HG02840 (cell line): ENCODE results near the gene HOXB7.

ENCODE experiments used
- ATAC-seq: cut with Tn5 transposase; IDR thresholded peaks from one replicate; pipeline ENCODE4 v1.9.1; 2021; ENCODE audit warnings: mild to moderate bottlenecking, moderate library complexity, moderate number of reproducible peaks; ENCODE audit not compliant: unreplicated experiment, low FRiP score

HOXB7 gene

DNA sequence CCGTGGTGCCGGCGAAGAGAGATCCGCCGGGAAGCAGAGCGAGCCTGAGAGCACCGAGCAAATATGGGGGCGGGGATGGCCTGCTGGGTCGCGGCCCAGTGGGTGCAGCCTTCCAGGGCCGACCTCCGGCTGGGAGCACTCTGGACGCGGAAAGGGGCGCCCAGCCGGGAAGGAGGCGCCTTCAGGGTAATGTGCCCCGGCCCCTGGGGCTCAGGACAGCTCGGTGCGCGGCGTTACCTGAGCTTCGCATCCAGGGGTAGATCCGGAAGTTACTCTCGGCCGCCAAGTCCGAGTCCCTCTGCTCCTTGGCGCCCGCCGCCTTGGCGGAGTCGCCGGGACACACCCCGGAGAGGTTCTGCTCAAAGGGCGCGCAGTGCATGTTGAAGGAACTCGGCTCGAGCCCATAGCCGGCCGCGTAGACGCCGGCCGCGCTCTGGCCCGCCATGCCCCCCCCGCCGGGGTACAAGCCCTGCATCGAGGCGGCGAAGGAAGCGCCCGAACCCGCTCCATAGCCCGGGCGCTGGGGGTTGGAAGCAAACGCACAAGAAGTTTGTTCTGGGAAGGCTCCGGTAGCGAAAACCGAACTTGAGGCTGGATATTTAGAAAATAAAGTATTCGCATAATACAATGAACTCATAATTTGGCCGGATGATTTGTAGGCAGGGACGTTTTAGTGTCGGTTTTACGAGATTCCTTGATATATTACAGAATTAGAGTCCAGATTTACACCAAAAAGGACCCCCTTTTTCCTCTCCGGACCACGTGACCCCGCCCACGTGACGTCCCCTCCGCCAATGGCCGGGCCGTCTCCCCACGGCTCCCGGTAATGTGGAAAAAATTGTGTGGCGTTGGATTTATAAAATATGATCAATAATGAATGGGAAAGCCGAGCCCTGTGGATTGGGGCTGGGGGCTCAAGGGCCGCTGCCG is at the start of gene HOXB7:
TSS of gene HOXB7 (minus strand) at position 736 of the 930 bp plus-strand sequence. CDS start at position 637, 99 bp downstream.
- ATAC-seq, result no peak

DNA sequence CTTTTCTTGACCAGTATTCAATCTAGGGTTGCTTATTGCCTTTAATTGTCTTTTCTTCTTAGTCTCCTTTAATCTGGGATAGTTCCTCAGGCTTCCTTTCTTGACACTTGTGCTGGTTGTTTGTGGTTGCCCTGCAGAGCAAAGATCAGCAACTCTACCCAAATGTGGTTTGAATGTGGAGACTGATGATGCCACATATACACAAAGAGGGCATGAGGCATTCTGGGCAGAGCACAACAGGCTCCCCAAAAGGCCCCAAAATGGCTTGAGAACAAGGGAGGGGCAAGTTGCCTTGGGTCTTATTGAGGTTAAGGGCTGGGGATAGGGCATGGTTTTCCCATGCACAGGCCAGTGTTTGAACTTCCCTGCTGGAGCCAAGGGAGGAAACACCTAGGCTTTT is 45.1 kb upstream of the HOXB7 start:
- no peak for ATAC-seq

DNA sequence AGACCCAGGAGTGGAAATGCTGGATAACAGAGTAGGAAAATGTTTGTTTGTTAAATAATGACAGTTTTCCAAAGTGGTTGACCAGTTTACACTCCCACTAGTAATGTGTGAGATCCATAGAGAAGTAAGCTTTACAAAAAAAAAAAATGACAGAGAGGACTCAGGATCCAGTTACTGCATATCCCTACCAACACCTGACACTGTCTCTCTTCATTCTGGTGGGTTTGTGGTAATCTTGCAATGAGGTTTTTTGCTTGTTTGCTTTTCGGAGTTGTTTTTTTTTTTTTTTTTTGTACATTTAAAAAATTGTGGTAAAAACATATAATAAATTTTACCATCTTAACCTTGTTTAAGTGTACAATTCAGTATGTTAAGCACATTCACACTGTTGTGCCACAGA is 38.9 kb upstream of the HOXB7 start:
- no peak for ATAC-seq

DNA sequence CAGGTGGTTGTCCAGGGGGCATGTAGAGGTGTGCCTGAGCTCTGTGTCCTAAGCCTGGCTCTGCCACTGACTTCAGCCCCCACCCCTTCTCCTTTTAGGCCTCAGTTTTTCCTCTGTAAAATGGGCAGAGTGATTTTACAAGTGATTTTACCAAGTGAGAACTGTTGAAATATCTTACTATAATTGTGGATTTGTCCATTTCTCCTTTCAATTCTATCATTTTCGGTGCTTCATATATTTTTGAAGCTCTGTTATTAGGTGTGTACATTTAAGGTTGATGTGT is 37.1 kb upstream of the HOXB7 start:
- ATAC-seq, result no peak

DNA sequence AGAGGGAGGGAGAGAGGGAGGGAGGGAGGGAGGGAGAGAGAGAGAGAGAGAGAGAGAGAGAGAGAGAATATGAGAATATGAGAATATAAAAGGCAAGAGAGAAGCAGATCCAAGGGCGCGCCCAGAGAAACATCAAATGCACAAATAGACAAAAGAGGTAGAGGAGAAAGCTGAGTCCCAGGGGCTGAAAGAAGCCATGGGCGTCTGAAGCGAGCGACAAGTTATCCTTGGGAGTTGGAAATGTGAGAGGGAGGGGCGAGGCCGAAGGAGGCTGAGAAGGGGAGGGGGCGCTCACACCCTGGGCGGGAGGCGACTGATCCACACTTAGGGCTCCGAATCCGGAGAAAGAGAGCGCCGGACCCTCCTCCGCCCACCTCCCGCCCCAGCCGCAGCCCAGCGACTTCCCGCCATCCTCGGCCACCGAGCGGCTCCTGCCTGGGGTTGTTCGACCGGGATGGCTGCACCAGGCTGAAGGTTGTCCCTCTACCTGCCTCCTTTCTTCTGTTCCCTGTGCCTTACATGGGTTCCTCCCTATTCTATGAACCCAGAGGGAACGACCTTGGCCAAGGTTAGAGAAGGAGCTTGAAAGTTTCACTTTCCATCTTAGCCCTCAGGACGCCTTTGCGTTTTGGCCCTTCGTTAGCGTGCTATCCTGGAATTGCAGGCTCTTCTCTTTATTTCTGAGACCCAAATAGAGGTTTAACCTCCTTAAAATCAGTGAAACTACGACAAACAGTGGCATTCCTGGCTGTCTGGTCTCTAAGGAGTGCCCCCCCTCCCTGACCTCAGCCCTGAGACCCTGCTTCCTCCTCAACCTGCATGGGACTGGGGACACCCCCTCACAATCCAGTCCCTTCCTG is 36.5 kb upstream of the HOXB7 start:
- no peak for ATAC-seq

DNA sequence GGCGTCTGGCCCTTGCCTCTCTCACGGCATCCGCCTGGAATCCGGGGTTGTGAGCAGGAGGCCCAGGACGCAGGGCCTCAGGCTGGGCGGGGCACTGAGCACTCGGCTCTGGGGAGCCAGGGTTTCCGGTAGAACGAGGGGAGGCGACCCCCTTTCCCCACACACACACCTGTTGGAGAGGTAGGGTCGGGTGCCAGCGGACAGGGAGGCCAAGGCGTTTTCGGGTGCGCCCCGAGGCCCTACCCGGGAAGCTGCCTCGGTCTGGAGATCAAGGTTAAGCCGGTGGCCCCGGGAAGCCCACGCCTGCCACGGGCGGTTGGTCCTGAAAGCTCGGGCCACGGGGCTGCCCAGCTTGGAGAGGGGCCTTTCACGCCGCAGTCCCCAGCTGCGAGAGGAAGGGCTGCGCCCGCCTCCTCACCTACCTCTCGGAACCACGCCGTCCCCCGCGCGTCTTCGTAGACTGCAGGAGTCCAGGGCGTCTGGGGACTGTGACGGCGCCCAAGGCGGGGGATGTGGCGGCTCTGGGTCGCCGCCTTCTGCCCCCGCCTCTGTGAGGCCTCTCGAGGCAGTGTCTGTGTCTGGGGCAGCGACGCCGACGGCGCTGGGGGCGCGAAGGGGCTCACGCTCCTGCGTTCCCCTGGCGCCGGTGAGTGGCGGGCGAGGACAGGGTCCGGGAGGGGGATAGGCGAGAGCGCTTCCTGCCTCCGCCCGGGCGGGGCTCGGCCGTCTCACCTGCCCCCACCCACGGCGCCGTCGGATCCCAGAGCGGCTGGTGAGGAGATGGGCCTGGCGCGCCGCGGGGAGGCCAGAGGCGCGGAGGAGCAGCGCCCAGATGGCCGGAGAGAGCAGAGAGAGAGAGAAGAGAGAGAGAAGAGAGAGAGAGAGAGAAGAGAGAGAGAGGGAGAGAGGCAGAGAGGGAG is 35.6 kb upstream of the HOXB7 start:
- ATAC-seq, result no peak

DNA sequence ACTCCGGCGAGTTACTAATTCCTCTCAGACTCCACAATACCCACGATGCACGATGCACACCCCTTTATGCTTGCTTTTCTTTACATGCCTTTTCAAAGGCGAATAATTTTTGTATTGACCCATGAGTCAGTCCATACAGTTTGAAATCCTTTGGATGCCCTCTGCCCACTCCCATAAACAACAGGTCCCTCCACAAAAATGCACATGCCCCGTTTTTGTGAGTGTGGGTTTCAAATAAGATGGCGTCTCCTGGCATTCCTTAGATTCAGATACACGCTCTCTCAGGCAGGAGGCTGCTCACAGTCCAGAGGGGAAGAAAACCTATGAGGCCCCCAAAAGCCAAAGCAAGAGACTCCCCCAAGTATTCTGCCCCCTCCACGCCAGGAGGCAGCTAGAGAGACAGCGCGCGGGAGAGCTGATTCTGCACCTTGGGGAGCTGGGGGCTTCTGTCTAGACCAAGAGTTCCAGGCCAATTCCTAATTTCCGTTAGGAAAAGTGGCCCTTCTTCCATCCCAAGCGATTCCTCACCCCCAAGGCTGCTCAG is 34.9 kb upstream of the HOXB7 start:
- ATAC-seq, result no peak

DNA sequence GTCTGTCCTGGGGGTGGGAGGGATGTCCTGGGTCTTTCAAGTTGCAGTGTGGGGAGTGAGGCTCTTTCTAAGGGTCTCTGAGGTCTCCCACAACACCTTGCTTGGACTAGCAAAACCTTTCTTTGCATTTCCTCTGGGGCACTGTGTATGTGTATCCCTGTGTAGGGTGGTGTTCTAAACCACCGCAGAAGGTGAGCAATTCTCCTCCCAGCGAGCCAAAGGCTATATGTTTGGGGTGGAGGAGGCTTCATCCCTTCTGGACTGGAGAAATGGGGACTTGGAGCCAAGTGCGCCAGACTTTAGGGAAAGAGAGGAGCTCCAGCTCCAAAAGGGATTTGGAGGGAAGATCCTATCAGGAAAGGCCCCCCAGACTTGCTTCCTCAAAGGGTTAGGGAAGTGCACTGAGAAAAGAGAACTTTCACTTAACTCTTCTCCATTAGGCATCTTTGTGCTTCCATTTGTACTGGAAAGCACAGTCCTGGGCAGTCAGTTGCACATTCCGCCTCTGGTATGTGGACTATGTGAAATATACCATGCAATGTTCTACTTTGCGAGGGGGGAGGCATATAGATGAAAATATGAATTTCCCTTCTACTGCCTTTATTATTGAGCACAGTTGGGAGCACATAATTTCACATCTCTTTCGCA is 34.2 kb upstream of the HOXB7 start:
- no peak for ATAC-seq

DNA sequence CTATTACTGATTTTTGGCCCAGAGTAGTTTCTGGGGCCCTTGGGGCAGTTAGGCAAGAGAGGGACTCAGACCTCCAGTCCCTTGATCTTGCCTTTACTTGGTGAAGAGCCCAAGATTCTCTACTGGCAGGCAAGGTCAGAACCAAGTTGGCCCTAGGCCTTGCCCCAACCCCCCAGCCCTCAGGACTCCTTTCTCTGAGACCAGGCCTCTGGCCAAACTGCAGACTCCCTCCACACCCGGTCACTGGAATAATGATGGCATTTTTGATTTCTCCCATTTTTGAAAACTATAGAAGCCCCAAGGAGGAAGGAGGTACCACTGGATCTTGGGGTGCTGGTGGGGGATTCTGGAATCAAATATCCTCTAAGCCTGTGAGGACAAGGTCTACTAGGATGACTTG is 33.3 kb upstream of the HOXB7 start:
- no peak for ATAC-seq

DNA sequence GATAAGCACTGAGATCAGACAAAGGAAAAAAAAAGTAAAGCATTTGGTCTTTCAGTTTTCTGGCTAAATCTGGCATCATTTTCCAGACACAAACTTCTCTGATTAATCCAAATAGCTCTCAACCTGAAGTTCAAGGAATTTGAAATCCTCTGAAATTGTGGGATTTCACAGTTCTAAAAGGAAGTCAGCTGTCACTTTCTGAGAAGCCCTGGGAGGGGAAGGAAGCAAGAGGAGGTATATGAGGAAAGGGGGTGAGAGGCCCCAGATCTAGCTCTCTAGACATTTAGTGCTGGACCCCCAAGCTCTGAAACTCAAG is 32.8 kb upstream of the HOXB7 start:
- ATAC-seq, result no peak

DNA sequence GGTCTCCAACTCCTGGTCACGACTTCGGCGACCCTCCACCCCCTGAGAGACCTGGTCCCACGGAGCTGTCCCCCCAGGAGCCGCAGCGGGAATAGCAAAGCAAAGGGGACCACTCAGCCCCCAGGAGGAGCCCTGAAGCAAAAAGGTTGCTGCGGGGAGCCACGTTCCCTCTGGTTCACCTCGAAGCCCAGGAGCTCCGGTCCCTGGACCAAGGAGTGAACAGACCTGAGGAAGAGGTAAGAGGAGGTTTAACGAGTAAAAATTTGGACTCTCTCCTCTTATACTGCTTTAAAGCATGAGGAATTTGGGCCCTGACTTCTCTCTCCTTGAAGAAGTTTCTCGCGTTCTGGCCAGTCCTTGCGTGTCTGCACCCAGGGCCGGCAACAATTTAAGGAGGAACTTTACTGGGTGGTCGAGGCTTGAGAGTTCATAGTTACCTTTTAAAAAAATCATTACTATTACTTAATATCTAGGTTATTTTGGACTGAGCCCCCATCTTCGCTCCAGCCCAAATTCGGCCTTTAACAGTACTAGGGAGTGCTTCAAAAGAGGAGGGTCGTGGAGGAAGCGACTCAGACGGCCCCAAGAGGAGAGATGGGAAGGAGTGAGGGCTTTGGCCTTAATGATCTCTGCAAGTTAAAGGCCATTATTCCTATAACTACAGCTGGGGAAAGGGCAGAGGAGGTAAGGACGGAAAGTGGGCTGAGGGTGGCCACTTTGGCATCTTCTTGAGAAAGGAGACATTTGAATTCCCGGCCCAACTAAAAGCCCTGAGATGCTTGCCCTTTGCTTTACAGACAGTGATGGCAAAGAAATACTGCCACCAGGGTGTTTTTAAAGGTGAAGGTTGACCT is 32.3 kb upstream of the HOXB7 start:
- no peak for ATAC-seq

DNA sequence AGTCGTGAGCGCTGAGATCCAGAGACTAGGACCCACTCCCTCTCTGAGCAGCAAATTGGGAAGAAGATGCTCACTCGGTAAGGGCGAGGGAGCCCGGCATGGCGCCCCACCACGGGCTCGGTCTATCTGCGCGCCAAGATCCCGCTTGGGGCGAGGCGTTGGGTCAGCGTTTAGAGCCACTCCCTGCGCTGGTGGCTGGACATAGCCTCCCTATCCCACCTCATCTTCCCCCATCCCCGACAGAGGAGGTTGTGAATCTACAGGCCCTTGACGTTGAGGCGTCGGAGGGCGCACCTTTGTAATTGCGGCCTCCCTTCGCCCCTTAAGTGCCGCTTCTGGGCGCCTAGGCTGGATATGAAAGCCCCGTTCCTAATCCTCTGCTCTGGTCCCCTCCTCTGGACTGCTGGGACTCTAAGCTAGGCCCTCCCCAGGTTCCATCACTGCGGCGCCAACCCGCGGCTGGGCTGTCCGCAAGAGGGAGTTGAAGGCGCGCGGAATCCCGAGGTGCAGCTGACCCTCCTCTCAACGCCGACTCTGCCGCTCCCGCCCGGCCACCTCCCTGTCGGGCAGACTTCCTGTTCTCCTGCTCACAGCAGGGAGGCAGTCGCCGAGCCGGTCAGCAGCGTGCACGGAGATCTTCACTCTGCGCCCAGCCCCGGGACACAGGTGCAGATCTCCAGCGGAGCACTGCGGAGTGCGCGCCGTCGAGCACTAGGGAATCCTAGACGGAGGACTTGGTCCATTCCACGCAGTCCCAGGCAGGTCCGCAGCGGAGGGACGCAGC is 31.4 kb upstream of the HOXB7 start:
- ATAC-seq, result no peak

DNA sequence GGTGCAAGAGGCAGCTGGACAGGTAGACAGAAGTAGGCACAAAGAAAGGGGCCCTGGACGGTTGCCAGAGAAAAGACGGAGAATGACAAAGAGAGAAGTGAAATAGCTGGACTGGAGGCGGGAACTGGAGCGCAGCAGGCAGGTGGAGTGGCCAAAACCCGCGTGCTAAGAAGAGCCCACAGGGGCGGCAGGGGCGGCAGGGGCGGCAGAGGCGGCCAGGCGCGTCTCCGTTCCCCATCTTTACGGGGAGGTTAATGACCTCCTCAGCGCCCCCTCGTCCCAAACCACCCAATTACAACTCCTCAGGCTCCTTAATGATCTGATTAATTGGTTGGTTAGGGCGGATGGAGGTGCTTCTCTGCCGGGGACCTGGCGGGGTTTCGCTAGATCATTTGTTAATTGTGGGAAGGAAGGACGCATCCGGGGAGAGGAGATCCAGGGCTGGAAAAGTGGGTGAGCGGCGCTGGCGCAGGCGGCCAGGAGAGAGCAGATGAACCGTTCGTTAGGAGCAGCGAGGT is 30.8 kb upstream of the HOXB7 start:
- no peak for ATAC-seq

DNA sequence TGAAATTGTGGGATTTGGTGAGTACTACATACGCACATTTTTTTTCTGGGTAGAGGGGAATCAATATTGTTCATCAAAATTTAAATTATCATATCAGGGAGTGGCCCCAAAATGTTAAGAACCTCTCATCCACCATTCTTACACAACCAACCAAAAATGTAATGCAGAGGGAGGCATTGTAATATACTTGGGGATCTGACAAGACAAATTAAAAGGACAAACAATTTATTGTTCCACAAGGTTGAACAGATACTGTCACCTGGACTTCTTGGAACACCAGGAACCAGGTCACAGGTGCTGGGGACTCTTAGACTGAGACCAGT is 30.0 kb upstream of the HOXB7 start:
- ATAC-seq, result no peak

DNA sequence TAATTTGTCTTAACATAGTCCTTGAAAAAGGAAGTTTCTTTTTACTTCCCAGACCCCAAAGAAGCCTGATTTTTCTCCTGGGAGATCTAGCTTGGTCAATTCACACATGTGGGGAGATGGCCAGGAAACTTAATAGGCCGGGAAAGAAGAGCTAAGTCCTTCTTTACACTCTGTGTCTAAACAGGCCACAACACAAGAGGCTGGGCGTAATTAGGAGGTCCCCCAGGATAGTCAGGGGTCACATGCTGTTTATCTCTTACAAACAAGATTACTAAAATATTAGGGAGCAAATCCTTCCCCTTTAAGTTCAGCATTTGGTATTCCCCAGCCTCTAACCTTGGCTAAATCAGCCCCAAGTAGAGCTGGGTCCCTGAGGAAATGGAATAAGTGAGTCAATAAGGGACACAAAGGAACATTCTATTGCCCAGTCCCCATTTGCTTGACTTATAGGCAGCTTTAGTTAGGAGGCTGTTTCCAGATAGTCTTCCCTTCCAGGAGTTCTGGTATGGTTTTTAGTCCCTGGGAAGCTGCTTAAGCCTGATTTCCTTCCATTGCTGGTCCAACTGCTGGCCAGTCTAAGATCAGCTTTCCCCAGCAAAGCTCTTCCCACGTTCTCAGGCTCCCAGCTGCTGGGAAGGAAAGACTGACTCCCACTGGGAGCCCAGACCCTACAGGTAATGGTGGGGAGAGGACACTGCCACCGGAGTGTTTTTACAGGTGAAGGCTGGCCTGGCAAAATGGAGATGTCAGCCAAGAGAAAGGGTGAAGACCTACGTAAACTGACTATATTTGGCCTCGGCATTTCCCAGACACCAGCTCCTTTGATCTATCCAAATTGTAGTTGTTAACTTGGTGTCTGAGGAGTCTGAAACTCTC is 29.4 kb upstream of the HOXB7 start:
- ATAC-seq, result no peak

DNA sequence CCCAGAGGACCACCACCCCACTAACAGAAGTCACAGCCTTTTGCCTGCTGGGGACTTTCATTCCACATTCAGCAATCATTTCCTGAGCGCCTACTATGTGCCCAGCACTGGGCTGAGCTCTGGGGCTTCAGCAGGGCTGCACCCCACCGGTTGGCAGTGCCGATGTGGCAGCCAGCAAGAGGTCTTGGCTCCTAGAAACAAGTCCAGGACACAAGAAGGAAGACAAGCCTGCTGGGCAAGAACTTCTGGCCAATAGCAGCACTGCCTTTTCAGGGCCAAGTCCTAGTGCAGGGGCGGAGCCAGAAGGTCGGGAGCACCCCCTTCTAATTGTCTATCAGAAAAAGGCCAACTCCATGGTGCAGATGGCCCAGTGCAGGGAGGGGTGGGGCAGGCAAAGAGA is 28.3 kb upstream of the HOXB7 start:
- no peak for ATAC-seq
